GM18858 (cell line): ENCODE data around the gene CTNNBL1.

ENCODE experiments used
- ATAC-seq: cut with Tn5 transposase; IDR thresholded peaks from one replicate; pipeline ENCODE4 v1.9.1; 2021; ENCODE audit not compliant: unreplicated experiment

The CTNNBL1 gene

GRCh38 chr20:37913567-37914366 lies 219.9 kb downstream of the CTNNBL1 start:
- no peak for ATAC-seq

DNA sequence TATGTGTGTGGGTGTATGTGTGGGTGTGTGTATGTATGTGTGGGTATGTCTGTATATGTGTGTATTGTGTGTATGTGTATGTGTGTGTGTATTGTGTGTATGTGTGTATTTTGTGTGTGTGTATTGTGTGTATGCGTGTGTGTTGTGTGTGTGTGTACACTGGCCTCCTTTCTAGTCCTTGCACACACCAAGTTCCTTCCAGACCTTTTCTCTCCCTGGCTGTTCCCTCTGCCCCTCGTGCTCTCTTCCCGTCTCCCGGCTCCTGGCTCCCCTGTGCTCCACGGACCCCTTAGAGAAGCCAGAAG lies 220.5 kb downstream of the CTNNBL1 start:
- no peak for ATAC-seq

GRCh38 chr20:37914672-37915433 lies 221.0 kb downstream of the CTNNBL1 start:
- ATAC-seq = no peak

GRCh38 chr20:37915434-37915787 lies 221.6 kb downstream of the CTNNBL1 start:
- ATAC-seq = no peak

DNA sequence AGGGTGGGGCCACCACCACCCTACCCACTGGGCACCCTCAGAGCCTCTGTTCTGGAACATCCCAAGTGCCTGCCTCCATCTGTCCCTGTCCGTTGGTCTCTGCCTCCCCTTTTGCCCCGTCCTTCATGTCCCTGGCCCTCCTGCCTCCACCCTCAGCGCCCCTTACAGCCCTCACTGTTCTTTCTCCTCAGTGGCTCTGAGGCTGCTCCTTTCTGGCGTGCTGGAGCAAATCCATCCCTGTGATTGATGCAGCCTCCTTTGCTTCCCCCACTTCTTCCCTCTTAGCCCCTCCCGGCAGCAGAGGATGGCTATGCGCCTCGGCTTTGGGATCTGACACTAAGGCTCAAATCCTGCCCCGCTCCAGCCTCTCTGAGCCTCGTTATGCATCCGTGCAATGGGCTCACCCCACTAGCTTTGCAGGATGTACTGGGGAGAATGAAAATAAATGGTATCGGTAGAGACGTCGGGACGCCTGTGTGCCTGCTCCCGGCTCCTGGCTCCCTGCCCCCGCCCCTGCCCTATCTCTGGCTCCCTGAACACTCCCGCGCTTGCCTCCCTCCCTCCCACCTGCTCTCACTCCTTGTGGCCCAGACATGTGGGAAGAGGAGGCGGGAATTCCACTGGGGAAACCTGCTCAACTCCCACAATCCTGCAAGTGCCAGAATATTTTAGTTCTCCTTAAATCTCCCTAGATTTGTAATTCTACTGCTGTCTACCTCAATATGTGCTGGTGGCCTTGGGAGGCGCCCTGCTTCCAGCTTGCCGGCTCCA lies 222.2 kb downstream of the CTNNBL1 start:
- no peak for ATAC-seq

GRCh38 chr20:37917461-37917860 lies 223.6 kb downstream of the CTNNBL1 start:
- ATAC-seq = no peak

GRCh38 chr20:37918035-37918434 lies 224.2 kb downstream of the CTNNBL1 start:
- ATAC-seq = no peak

DNA sequence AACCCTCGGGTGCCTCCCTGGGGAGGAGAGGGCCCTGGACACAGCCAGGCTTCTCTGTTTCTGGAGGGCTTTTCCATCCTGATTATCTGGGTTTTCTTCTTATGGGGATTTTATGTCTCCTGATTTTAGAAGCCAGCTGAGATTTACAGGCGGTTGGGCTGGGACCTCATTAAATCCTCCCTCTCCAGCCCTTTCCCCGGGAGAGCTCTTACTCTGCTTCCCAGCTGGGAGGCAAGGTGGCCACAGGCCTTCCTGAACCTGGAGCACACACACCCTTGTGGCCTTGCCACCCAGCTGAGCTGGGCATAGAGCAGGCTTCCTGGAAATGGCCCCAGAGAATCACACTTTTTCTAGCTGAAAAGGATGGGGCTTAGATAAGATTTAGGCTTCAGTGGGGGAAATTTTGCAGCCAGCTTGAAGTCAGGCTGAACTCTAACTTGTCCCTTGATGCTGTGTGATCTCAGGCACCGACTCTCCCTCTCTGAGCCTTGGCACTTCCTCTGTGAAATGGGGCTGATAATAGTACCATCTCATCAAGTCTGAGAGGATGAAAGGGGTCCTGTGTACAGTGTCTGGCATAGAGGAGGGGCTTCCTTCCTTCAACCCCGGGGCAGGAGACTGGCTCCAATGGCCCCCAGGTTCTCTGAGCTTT lies 225.7 kb downstream of the CTNNBL1 start:
- no peak for ATAC-seq

- no peak for ATAC-seq
Measured at GRCh38 chr20:37920270-37920669, 226.4 kb downstream of the CTNNBL1 start.

DNA sequence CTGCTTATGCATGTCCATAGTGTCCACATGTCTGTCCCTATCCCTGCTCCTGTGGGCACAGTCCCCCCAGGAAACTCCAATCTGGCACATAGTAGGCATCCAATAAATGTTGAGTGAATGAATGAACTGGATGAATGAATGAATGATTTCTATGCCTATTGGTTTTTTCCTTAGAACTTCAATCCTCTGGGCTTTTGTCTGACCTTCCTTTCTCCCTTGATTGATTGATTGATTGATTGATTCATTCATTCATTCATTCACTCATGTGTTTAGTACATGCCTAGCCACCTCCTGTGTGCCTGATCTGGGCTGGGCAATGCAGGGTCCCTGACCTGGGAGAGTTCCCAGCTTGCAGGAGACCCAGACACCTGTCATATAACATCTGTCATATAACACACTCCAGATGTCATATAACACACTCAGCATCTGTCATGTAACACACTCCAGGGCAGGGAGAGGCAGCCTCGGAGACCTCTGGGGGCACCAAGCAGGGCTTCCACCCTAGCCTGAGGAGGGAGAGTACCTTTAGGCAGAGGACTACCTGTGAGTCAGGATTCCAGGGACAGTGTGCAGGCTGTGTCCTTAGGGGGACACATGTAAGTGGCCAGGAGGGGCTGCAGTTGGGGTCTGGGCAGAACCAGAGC lies 227.0 kb downstream of the CTNNBL1 start:
- ATAC-seq = no peak

GRCh38 chr20:37921341-37921929 lies 227.6 kb downstream of the CTNNBL1 start:
- ATAC-seq = peak; percentile 67
